Inflammatory macrophage treated with lipopolysaccharide for 1 hour (primary cell): ENCODE results near the gene FGF8.

Source experiments
- DNase-seq, 2 donors: peaks; one replicate each; pipeline ENCODE4 v3.0.0-alpha.2; 2020 to 2022

The FGF8 gene

DNA sequence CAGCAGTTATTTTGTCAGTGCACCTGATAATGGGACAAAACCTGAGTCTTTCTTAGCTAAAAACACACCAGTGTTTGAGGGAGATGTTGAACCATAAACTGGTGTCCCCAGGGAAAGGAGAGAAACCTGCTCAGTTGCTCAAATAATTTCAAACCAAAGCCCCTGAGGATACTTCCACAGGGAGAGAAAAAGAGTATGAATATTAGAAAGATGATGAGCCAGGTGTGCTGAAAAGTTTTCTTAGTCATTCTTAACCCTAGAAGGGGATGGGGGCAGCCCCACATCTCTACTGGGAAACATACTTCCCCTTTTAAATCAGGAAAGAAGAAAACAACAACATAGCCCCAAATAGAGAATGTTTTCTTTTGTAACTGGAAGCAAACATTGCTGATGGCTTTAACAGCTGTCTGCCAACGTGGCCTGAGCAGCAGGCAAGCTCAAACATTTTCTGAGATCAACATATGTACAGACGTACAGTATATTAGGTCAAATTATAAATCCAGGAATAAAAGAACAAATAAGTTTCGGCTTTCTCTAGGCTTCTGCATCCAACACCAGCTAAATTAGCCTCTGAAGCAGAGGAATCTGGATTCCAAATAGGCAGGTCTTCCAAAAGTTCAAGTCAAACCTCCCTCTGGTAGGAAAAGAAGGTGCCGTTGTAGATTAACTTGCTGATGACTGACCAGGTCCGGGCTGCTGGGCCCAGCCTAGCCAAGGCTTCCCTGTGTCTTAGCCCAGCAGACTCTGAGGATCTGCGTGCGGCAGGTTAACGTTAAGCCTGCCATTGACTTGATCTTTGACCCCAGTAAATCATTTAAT, 50.4 kb downstream of the FGF8 start:
- DNase-seq: no peak

DNA sequence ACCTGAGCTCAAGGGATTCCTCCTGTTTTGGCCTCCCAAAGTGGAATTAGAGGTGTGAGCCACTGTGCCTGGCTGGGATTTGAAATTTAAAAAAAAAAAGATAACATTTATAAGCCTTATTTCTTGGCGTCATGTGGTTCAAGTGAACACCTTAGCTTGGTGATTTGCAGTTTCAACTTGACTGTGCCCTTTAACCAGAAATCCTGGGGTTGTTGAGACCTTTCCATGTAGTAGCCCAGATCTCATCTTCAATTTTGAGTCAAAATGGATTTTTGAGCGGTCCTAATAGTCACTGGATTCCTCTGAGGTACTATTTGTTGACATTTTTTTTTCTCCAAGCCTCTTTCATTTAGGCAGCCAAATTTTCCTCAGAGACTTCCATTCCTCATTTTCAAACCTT, 51.5 kb downstream of the FGF8 start:
- DNase-seq: no peak

DNA sequence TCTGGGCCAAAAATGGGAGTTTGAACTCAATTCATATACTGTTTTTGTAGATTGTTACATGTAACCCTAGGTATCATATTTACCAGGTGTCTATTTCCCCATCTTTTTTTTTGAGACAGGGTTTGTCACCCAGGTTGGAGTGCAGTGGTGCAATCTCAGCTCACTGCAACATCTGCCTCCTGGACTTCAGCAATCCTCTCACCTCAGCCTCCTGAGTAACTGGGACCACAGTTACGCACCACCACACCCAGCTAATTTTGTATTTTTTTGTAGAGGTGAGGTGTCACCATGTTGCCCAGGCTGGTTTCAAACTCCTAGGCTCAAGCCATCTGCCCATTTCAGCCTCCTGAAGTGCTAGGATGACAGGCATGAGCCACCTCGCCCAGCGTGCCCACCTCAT, 52.7 kb downstream of the FGF8 start:
- no peak for DNase-seq

DNA sequence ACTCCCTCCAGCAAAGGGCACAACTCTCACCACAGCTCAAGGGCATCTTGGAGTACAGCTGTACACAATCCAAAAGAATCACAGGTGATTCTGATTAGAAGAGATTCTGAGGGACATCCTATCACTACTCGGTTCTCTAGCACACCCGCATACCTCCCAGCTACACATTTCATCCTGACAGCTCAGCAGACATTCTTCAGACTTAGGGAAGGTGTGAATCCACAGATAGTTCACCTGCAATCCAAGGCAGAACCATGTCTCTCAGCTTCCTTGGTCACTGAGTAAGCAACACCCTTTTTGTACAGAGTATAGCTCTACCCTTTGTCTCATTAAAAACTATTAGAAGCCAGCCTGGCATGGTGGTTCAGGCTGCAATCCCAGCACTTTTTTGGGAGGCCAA, 54.1 kb downstream of the FGF8 start:
- no peak for DNase-seq

DNA sequence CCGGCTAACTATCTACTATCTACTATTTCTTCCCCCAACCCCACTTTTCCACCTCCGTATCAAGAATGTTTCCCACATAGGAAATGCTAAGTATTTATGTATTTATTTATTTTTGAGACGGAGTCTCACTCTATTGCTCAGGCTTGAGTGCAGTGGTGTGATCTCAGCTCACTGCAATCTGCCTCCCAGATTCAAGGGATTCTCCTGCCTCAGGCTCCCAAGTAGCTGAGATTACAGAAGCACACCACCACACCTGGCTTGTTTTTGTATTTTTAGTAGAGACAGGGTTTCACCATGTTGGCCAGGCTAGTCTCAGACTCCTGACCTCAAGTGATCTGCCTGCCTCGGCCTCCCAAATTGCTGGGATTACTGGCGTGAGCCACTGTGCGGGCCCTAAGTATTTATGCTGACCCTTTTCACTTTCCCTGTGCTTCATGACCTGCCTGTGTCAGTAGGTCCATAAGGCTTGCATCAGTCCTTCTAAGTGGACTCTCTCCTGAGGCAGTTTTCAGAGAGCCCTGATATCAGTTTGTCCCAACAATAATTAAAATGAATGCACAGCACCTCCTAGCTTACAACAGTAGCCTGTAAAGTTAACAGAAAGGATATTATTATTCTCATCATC, 55.2 kb downstream of the FGF8 start:
- DNase-seq: no peak
